NCI-H128 (cell line): ENCODE measurements around the gene ENPP7.

Experiments
- DNase-seq: peaks from one replicate; lab custom pipeline; 2025; ENCODE audit not compliant: unreplicated experiment; lab: John Stamatoyannopoulos, UW

ENPP7 gene, protein sequence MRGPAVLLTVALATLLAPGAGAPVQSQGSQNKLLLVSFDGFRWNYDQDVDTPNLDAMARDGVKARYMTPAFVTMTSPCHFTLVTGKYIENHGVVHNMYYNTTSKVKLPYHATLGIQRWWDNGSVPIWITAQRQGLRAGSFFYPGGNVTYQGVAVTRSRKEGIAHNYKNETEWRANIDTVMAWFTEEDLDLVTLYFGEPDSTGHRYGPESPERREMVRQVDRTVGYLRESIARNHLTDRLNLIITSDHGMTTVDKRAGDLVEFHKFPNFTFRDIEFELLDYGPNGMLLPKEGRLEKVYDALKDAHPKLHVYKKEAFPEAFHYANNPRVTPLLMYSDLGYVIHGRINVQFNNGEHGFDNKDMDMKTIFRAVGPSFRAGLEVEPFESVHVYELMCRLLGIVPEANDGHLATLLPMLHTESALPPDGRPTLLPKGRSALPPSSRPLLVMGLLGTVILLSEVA

GRCh38 chr17:79730769-79731483 lies at the start of gene ENPP7:
Gene ENPP7, plus strand, starts transcription at chr17:79730943. Its CDS starts 197 bp downstream, at chr17:79731140.
- no peak for DNase-seq

DNA sequence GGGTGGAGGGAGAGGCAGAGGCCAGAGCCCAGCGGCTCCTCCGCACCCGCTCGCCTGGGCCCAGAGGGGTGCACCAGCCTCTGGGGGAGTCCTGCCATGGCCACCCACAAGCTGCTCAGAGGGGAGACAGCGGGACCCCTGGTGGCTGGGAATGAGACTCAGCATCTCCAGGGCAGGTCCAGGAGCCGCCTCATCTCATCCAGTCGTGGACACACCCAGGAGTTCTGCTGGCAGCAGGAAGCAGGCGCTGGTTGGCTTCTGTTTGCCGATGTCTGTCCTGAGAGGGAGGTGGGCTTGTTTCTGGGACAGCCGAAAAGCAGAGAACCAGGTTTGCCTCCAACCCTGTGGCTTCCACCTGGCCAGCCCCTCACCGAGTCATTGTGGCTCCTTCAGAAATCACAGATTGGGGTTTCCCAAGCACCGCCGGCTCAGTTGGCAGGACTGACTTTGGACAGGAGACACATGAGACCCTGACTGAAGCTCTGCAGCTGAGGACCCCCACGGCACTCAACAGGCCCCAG lies 49.6 kb upstream of the ENPP7 start:
- no peak for DNase-seq

DNA sequence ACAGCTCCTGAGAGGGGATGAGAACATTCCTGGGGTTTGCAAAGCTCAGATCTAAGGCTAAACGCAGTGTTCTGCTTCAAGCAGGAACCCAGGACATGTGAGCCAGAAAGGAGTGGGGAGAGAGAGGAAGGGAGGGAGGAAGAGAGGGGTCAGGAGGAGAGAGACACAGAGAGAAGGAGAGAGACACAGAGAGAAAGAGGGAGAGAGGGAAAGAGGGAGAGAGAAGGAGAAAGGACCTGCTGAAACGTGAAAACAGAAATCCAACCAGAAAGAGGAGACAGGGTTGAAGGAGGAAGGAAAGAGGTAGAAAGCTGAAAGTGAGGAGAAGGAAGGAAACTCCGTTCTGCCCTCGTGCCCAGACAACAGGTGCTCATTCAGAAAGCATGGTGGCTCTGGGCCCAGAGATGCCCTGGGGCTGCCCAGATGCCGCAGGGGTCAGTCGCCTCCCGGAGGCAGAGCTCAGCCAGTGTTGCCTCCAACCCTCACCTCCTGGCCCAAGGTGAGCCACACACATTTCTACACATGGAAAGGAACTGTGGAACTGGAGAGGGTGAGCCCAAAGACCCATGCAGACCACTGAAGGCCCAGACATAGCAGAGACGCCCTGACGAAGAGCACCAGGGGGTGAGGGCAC lies 49.0 kb upstream of the ENPP7 start:
- no peak for DNase-seq

GRCh38 chr17:79683365-79683764 lies 47.4 kb upstream of the ENPP7 start:
- DNase-seq, result no peak

GRCh38 chr17:79684132-79684985 lies 46.4 kb upstream of the ENPP7 start:
- no peak for DNase-seq

- DNase-seq, result no peak
These were observed 45.6 kb upstream of the ENPP7 start for GRCh38 chr17:79685121-79685520.

GRCh38 chr17:79686476-79686875 lies 44.3 kb upstream of the ENPP7 start:
- no peak for DNase-seq

- DNase-seq, result no peak
These were observed 40.3 kb upstream of the ENPP7 start for GRCh38 chr17:79690466-79690865.

GRCh38 chr17:79690988-79691836 lies 39.5 kb upstream of the ENPP7 start:
- no peak for DNase-seq

- no peak for DNase-seq
These were observed 38.8 kb upstream of the ENPP7 start for GRCh38 chr17:79691931-79692330.

GRCh38 chr17:79693419-79693818 lies 37.3 kb upstream of the ENPP7 start:
- DNase-seq, result no peak

DNA sequence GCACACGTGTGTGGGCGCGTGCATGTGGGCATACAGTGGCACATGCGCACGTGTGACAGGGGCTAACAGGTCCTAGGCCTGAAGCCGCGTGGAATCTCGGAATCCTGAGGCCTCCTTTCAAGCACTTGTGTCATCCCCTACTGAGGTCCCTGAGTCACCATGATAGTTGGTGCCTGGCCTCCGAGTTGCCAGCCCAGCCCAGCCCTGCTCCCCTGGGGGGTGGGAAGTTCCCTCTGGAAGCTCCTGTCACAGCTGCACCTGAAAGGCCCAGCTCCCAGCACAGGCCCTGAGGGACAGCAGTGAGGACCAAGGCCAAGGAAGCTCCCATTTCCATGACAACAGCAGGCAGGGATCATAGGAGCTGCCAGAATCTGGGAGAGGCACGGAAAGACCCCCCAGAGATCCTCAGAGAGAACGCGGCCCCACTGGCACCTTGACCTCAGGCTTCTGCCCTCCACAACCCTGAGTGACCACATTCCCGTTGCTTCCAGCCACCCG lies 35.4 kb upstream of the ENPP7 start:
- no peak for DNase-seq

- DNase-seq, result no peak
These were observed 34.7 kb upstream of the ENPP7 start for GRCh38 chr17:79695797-79696609.

GRCh38 chr17:79696610-79696982 lies 34.1 kb upstream of the ENPP7 start:
- no peak for DNase-seq

- DNase-seq, result no peak
These were observed 32.4 kb upstream of the ENPP7 start for GRCh38 chr17:79698146-79698846.

GRCh38 chr17:79699386-79700036 lies 31.2 kb upstream of the ENPP7 start:
- DNase-seq, result no peak

- no peak for DNase-seq
These were observed 30.2 kb upstream of the ENPP7 start for GRCh38 chr17:79700592-79700991.

- no peak for DNase-seq
These were observed 28.7 kb upstream of the ENPP7 start for GRCh38 chr17:79702034-79702433.
